GM18519 (cell line): ENCODE measurements around the gene MKNK1.

Experiments used
- ATAC-seq: cut with Tn5 transposase; IDR thresholded peaks from one replicate; pipeline ENCODE4 v1.9.1; 2021; ENCODE audit warnings: mild to moderate bottlenecking, moderate library complexity; ENCODE audit not compliant: unreplicated experiment, low FRiP score

MKNK1 gene

GRCh38 chr1:46526013-46526690, 77.9 kb downstream of the MKNK1 start:
- no peak for ATAC-seq

GRCh38 chr1:46525253-46525983, 78.7 kb downstream of the MKNK1 start:
- no peak for ATAC-seq

DNA sequence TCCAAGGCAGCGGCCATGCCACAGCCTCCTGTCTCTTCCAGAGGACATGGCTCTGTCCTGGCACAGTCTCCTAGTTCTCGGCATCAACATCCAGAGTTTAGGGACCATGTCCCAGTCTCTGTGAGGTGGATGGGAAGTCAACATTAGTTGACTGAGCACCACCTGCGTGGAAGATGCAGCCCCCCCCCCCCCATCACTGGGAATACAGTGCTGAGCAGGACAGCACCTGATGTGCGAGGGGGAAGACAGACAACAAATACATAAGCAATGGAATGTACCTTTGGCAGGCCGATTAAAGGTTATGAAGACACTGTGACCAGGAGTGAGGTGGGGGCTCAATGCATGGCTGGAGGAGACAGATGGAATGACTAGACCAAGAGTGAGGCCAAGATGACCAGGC, 79.2 kb downstream of the MKNK1 start:
- no peak for ATAC-seq

- no peak for ATAC-seq
These were observed 80.3 kb downstream of the MKNK1 start for GRCh38 chr1:46523496-46524353.

DNA sequence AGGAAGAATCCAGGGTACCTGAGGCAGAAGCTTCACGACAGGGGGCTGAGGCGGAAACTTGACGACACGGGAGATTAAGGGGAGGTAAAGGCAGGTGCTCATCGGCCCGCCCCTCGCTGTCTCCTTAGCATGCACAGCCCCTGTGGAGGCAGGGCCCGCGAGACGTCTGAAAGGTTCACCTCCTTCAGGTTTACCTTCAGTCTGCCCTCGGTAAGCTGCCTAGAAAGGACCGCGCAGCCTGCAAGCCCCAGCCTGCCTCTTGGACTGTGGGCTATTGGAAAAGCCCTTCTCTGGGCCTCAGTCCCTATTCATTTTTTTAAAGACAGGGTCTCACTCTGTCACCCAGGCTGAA, 81.1 kb downstream of the MKNK1 start:
- no peak for ATAC-seq

DNA sequence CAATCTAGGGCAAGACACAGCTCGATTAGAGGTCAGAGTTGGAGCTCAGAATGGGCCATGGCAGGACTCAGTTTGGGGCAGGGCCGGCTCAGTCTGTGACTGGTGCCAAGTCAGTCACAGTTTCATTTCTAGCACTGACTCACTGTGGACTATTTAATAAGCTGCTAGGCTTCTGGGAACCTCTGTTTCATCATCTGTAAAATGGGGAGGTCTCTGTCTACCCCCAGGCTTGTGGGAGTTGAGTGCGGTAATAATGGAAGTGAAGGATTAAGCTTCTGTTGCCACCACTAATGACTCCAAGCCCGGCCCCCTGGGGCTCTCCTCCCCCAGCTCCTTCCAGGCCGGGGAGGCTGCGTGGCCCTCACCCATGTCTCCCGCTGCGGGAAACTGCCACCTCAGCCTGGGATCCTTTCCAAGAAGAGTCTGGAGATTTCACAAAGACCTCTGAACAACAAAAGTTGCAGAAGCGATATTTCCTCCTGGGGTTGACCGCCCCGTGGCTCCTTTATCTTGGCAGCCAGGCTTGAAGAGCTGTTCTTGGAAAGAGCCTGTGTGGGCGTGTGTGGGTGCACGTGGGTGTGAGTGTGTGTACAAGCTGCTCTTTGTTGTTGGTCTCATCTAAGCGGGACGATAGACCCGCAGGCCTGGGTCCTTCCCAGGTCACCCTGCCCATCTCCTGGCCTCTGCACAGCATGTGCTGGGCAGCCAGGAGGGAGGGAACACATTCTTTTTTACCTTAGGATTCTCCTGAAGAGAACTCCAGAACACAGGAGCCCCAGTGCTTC, 81.7 kb downstream of the MKNK1 start:
- ATAC-seq: no peak

GRCh38 chr1:46521414-46521813, 82.7 kb downstream of the MKNK1 start:
- no peak for ATAC-seq

GRCh38 chr1:46520063-46520911, 83.8 kb downstream of the MKNK1 start:
- no peak for ATAC-seq

GRCh38 chr1:46519209-46519608, 84.9 kb downstream of the MKNK1 start:
- no peak for ATAC-seq

DNA sequence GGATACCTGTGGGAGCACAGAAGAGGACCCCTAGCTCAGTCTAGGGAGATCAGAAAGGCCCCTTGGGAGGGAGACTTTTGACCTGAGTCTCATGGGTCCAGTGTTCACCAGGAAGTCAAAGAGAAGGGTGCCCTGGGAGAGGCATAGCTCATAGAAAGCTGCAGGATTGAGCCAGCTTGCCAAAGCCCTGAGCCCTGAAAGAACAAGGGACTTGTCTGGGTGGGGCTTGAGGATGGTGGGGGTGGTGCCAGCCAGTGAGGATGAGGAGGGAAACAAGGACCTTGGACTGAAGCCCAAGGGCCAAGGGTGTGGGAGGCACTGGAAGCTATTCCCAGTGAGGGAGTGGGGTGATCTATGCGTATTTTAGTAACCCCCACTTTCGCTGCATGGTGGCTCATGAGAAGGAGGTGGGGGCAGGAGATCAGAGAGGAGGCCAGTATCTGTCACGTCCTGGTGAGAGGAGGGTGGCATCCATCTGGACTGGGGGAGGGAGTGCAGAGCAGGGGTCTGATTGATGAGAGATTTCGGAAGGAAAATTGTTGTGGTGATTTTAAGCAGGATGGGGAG, 86.1 kb downstream of the MKNK1 start:
- no peak for ATAC-seq

DNA sequence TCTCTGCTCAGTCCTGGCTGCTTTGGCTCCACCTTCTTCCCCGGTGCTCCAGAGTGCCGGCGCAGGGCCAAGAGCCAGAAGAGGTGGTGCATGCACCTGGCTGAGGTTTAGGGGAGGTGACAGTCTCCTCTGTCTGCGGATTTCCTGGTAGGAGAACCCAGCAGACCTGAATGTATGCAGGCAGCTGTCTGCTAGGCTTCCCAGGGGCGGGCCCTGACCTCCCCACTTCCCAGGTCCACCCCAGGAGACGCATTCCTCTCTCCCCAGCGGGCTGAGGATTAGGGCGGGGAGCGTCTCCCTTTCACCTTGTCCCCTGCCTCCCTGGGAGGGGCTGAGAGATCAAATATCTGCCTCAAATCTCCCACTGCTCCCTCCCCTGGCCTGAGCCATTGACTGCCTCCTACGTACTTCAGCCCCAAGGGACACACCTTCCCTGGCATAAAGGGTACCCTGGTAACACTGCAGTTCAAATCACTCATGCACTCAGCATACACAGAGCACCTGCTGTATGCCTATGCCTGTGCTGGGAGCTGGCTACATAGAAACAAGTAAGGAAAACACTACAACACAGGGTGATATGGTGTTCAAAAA, 87.0 kb downstream of the MKNK1 start:
- no peak for ATAC-seq

DNA sequence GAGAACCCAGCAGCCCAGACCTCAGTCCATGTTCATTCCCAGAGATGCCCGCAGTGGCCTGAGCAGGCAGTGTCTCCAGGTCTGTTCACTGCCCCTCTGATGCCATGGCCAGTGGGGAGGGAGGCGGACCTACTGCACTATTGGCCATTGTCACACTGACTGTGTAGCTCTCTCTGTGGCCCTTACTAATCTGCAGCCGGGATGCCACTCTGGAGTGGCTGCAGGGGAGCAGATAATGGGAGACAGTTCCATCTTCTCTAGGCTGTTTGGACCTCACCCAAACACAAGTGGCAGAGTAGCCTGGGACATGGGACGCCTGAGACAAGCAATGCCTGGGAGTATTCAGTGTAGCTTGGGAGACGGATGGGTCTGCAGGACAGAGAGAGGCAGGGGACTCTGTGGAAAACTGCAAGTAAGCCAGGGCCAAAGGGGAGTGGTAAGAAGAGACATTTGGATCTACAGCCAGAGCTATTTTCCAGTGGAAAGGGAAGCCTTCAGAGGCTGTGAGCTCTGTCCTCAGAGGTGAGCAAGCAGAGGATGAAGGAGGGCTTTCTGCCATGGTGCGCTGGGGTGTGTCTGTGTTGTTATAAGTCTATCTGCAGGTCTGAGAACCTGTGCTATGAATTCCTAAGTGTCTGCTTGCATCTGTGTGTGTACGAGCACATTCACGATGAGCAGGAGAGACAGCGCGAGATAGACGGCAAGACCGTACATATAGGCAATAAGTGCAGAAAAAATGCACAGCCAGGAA, 87.7 kb downstream of the MKNK1 start:
- no peak for ATAC-seq

- no peak for ATAC-seq
These were observed 88.5 kb downstream of the MKNK1 start for GRCh38 chr1:46515576-46515975.

- ATAC-seq: no peak
These were observed 90.5 kb downstream of the MKNK1 start for GRCh38 chr1:46513536-46513935.

- no peak for ATAC-seq
These were observed 91.3 kb downstream of the MKNK1 start for GRCh38 chr1:46512792-46513190.

GRCh38 chr1:46512135-46512791, 91.8 kb downstream of the MKNK1 start:
- no peak for ATAC-seq

GRCh38 chr1:46510998-46511365, 93.1 kb downstream of the MKNK1 start:
- no peak for ATAC-seq
